ENCODE data around the gene ZNF366.

ZNF366 gene

GRCh38 chr5:72476721-72477120 lies 30.5 kb downstream of the ZNF366 start (continued):
- TF ChIP-seq TSHZ1 (tag by site-specific recombination; IDR thresholded peaks at IDR 0.05; ENCODE audit: borderline replicate concordance): no peak

- no peaks in the 10 kb centered on the region for H3K36me3 ChIP-seq (ENCODE audit: control insufficient read depth in 2 of 2, insufficient read depth in 1 of 2, low read length in 2 of 2)
- H3K27ac ChIP-seq (ENCODE audit: extremely low read depth, low read depth, low read length): no peak overlapping the region
- H3K9me3 ChIP-seq (ENCODE audit: control insufficient read depth, insufficient read depth, low read depth, low read length): no peaks in the 10 kb centered on the region
- H3K4me1 ChIP-seq (ENCODE audit: control insufficient read depth, insufficient read depth, low read length): no peaks in the 10 kb centered on the region
- H3K4me3 ChIP-seq (ENCODE audit: low read depth, low read length): no peak overlapping the region
- ChIA-PET CTCF (interaction anchor here (0.6 kb wide), 1 partner anchor 120 kb away, joined by 4 read pairs; no protein-coding TSS in a partner anchor), POLR2A (no interaction called here)
- TF ChIP-seq ZBTB1 (tag by site-specific recombination; IDR thresholded peaks at IDR 0.05): no peak
Measured at GRCh38 chr5:72476275-72476674, 30.9 kb downstream of the ZNF366 start.

GRCh38 chr5:72474516-72474915 lies 32.7 kb downstream of the ZNF366 start:
- ChIA-PET CTCF (no interaction called here), POLR2A (no interaction called here)
- Histone ChIP-seq H3K4me3 (ENCODE audit: low read depth, low read length) (no peak overlapping the region), H3K27ac (ENCODE audit: extremely low read depth, low read depth, low read length) (no peak overlapping the region), H3K9me3 (ENCODE audit: control insufficient read depth, insufficient read depth, low read depth, low read length) (no peaks in the 10 kb centered on the region), H3K4me1 (ENCODE audit: control insufficient read depth, insufficient read depth, low read length) (no peaks in the 10 kb centered on the region), H3K36me3 (ENCODE audit: control insufficient read depth in 2 of 2, insufficient read depth in 1 of 2, low read length in 2 of 2) (no peaks in the 10 kb centered on the region)
- TF ChIP-seq ZNF416 (tag by site-specific recombination; IDR thresholded peaks at IDR 0.05) (no peak), ZBTB6 (tag by site-specific recombination; IDR thresholded peaks at IDR 0.05) (no peak), ZNF140 (tag by site-specific recombination; IDR thresholded peaks at IDR 0.05) (no peak), ZNF571 (tag by site-specific recombination; IDR thresholded peaks at IDR 0.05) (no peak), KLF9 (tag by site-specific recombination; IDR thresholded peaks at IDR 0.05; ENCODE audit: low read depth) (no peak), ZNF202 (tag by site-specific recombination; IDR thresholded peaks at IDR 0.05; ENCODE audit: borderline replicate concordance) (no peak), ZBTB10 (tag by site-specific recombination; IDR thresholded peaks at IDR 0.05) (no peak), TCF7L2 (IDR thresholded peaks at IDR 0.05; ENCODE audit: borderline replicate concordance, low read depth, low read length) (no peak)

- no peak overlapping the region for H3K27ac ChIP-seq (ENCODE audit: extremely low read depth, low read depth, low read length)
- H3K4me1 ChIP-seq (ENCODE audit: control insufficient read depth, insufficient read depth, low read length): no peaks in the 10 kb centered on the region
- POLR2A ChIA-PET: no interaction called here
- H3K9me3 ChIP-seq (ENCODE audit: control insufficient read depth, insufficient read depth, low read depth, low read length): no peaks in the 10 kb centered on the region
- CTCF ChIA-PET: interaction anchor here (0.5 to 0.6 kb wide), 2 partner anchors 11 to 110 kb away, joined by 3 read pairs; no protein-coding TSS in a partner anchor
- H3K4me3 ChIP-seq (ENCODE audit: low read depth, low read length): no peak overlapping the region
- H3K36me3 ChIP-seq (ENCODE audit: control insufficient read depth in 2 of 2, insufficient read depth in 1 of 2, low read length in 2 of 2): no peaks in the 10 kb centered on the region
- no peak for TF ChIP-seq FEZF1 (tag by site-specific recombination; IDR thresholded peaks at IDR 0.05)
- TF ChIP-seq ZNF580 (tag by site-specific recombination; IDR thresholded peaks at IDR 0.05): no peak
- TF ChIP-seq PRDM6 (tag by site-specific recombination; IDR thresholded peaks at IDR 0.05): no peak
- no peak for TF ChIP-seq ZNF398 (tag by site-specific recombination; IDR thresholded peaks at IDR 0.05)
- no peak for TF ChIP-seq ZNF223 (tag by site-specific recombination; IDR thresholded peaks at IDR 0.05)
- no peak for TF ChIP-seq ZNF350 (tag by site-specific recombination; IDR thresholded peaks at IDR 0.05)
Measured at GRCh38 chr5:72474046-72474500, 33.1 kb downstream of the ZNF366 start.
